Non-pigmented ciliary epithelial cell (primary cell): ENCODE results near the gene KCTD5.

Experiments
- DNase-seq: peaks from one replicate; pipeline ENCODE4 v3.0.0-alpha.2; 2010; ENCODE audit warnings: low read depth

The KCTD5 gene

GRCh38 chr16:2752035-2752849 lies 69.9 kb downstream of the KCTD5 start, which contains the start of gene SRRM2:
TSS of gene SRRM2 (plus strand) at chr16:2752638. CDS start at chr16:2756365, 3,727 bp downstream.
- DNase-seq, result peak; percentile 67

GRCh38 chr16:2752850-2753732 lies 70.8 kb downstream of the KCTD5 start:
- no peak for DNase-seq

GRCh38 chr16:2753733-2754020 lies 71.4 kb downstream of the KCTD5 start:
- no peak for DNase-seq

- no peak for DNase-seq
Measured at GRCh38 chr16:2755158-2755557, 72.8 kb downstream of the KCTD5 start.

- DNase-seq, result no peak
Measured at GRCh38 chr16:2756288-2757015, 74.1 kb downstream of the KCTD5 start.

GRCh38 chr16:2757344-2757743 lies 75.0 kb downstream of the KCTD5 start:
- DNase-seq, result no peak
